ENCODE results near the gene DNAJB13.

DNAJB13 gene

DNA sequence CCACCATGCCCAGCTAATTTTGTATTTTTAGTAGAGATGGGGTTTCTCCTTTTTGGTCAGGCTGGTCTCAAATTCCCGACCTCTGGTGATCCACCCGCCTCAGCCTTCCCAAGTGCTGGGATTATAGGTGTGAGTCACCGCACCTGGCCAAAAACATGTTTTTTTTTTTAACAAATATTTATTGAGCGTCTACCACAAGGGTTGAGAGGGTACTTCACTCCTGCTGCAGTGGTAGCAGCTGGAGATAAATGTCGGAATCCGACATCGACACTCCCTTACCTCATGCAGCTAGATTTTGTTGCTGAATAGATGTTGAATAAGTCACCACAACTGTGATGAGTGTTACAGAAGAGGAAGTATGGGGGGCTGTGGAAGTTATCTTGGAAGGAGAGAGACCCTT is 971 bp downstream of the DNAJB13 start:
- no peak for DNase-seq (ENCODE audit: low read depth)

DNA sequence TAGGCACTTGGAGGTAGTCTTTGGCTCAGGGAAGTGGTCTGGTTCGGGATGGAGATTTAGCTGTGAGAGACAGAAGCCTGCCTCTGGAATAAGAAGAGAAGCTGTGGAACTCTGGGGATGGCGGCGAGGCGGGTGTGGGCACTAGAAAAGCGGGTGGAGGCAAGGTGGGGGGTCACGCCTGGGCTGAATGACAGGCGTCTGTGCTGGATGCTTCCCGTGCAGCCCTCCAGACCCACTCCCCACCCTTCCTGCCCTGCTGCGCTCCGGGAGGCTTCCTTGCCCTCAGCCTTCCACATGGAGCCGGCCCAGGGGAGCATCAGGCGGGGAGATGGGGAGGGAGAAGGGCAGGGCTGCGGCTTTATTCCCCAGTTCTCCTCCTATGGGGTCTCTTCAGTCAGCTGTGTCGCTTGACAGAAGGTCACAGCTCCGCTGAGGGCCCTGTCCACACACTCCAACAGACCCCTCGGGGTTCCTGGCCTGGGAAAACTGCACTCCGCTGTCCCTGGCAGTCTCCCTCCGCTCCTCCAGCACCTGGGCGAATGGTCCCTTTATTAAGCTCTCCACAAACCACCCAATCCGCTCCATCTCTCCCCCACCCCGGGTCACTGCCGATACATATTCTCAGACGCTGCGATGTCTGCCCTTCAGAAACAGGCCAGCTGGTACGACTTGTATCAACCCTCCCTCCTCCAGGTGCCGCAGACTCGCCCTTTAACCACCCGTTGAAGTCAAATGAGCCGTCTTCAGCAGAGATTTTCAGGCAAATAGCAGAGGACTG is 6.2 kb downstream of the DNAJB13 start:
- DNase-seq (ENCODE audit: low read depth): no peak

DNA sequence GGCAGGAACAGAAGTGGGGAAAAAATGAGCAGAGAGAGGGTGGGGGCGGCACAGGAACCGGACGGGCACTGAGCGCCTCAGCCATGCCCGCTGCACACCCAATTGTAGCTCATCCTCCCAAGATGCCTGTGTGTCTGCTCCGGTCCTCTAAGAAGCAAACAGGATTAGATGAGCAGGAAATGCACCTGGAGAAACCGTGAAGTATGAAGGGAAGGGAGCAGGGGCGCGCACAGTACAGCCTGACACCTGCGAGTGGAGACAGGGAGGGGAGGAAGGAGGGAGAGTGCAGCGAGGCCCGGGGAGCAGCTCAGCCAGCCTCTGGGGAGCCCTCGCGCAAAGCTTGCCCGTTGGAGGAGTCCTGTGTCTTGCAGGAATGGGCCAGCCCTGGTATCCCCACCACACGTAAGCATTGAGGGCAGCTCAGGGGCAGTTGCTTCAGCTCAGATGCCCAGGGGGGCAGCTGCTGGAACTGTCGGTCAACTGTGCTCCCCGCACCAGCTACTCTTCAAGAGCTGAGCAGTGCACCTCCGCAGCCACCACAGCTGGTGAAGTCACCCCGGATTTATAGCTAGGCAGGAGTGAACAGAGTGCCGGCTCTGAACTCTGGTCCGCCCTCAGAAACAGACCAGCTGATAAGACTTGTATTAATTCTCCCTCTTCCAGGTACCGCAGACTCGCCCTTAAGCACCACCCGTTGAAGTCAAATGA is 7.0 kb downstream of the DNAJB13 start:
- no peak for DNase-seq (ENCODE audit: low read depth)

DNA sequence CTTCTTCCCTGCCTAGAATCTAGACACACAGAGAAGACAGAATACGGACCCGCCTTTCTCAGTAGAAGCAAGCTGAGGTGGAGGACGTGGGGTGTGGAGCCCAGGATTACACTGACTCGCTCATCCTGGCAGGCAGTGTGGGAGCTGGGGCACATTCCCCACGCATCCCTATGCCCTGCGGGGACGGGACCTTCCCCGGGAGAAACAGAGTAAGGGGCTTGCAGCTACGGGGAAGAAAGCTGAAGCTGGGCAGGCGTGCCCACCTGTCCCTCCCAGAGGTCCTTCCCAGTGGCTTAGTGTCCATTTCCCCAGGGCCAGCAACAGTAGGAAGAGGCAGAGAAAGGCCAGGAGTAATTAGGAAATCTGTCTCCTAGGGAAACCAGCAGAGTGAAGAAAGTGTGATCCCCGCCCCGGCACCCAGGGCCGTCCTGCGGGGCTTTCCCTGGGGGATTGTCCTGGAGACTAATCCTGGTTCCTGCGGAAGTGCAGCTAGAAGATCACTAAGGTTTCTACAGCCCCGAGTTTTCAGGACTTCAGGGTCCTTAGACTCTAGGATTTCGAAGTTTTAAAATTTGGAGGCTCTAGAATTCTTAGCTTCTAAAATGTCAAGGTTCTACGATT is 7.8 kb downstream of the DNAJB13 start:
- DNase-seq (ENCODE audit: low read depth): no peak

DNA sequence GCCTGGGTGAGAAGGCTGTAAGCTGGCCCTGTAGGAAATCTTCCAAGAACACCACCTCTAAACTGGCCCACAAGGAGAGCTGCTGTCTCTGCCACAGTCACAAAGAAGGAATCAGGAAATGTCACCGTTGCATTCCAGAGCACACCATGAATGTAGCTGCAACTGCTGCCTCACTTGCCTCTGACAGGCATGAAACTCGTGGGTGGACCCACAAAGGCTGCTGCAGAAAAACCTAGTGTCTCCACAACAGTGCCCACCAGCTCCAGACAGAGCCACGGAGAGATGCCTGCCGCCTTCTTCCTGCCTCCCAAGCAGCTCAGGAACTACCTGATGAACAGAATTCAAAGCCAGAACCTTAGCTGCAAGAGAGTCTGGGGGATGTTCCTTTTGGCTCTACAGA is 10.5 kb downstream of the DNAJB13 start:
- DNase-seq (ENCODE audit: low read depth): peak; percentile 30

DNA sequence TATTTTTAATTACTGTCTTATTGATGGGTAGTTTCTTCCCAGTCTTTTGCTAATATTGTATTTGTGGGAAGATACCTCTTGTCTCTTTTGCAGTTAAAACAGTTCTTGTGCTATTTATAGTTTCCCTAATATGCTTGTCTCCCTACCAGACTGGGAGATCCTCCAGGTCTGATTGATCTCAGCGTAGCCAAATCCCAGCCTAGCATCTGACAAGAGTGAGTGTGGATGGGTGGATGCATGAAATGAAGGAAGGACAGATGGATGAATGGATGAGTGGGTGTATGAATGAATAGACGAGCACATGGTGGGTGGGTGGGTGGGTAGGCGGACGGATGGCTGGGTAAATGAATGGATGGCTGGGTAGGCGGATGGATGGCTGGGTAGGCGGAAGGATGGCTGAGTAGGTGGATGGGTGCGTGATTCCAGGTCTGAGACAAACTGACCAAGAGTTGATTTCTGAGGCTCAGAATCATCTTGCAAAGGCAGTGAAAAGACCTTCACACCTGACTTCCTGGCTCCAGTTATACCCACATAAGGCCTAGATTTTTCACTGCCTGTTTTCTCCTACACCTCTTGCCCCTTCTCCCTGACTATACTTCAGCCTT is 11.4 kb downstream of the DNAJB13 start:
- DNase-seq (ENCODE audit: low read depth): no peak

DNA sequence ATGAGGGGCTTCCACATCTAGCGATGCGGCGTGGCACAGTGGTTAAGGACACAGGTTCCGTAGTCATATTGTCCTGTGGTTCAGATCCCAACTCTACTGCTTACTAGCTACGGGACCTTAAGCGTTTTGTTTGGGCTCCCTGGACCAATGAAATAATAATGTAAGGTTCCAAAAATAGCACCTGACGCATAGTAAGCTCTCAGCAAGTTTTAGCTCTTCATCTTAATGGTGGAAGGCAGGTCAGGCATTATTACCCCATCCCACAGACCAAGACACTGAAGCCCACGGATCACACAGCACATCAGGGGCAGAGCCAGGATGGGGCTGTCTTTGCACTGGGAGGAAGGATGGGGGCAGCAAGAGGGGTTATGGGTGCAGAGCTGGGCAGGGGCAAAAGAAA is 13.0 kb downstream of the DNAJB13 start:
- no peak for DNase-seq (ENCODE audit: low read depth)

DNA sequence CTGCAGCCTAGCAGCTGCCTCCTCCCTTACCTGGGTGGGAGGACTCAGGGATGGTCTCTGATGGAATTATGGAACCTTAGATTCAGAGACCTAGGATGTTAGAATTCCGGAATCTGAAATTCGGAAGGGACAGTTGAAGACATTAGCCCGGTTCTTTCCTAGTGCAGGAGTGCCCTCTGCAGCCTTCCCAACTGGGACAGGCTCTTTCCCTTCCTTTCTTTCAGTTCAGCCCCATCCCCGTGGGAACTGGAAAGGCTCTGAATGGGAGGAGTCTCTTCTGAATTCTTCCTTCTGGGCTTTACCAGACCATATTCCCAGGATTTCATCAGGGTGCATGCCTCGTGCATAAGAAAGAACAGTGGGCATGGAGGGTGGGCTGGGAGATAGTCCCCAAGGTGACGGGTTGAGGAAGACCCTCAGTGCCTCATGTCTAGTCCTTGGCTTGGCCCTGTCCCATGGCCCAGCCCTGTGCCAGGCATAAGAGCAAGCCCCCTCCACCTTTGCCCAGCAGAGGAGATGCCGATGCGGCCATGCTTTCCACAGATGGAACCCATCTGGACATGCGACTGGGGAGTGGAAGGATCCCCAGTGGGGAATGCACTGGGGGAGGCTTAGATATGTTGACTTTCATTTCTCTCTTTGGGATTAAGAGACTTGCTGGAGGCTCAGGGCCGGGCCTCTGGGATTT is 14.4 kb downstream of the DNAJB13 start:
- DNase-seq (ENCODE audit: low read depth): peak; percentile 23

DNA sequence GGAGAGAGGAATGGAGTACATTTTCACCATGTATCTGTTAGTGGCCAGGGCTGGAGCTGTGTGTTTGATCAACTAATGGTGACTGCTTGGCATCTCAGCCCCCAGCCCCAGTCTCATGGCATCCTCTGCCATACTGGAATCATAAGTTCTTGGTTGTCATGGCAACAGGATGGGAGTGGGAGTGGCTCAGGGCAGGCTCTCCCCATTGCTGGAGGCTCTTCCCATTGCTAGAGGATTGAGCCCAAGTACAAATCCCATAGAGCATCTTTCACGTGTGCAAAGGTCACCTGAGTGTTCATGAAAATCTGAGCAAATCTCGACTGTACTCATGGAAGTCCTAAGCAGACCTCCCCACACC is 14.9 kb downstream of the DNAJB13 start:
- DNase-seq (ENCODE audit: low read depth): peak; percentile 16

DNA sequence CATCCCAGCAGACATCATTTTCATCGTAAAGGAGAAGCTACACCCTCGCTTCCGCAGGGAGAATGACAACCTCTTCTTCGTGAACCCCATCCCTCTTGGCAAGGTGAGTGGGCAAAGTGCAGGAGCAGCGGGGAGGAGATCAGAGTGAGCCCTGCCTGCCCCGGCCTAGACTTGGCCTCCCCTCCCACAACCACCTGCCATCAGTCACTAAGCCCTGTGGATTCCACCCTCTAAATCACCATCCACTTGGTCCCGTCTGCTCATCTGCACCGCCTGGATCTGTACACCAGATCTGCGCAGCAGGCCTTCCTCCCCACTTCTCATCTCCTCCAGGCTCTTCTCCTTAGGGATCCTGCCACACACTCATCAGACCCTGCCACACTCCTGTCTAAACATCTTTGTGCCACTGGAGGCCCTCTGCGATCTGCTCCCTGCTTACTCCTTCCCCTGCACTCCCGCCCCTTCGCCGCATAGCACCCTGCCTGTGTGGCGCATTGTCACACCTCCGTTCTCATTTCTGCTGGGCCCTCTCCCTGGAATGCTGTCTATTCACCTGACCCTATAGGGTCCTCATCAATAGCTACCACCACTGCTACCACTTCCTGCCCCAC is 17.6 kb downstream of the DNAJB13 start:
- no peak for DNase-seq (ENCODE audit: low read depth)

DNA sequence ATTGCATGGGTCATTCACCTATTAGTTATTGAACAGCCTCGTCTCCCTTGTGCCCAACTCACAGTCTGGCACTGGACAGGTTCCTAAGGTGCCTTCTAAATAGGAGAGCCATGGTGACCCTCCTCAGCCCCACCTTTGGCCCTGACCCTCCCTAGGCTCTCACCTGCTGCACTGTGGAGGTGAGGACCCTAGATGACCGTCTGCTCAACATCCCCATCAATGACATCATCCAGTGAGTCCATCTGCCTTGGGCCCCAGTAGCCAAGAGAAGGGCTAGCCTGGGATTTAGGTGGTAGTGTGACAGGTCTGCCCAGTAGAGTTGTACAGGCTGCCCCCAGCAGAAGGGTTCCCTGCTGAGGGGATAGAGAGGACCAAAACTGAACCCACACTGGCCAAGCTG is 18.3 kb downstream of the DNAJB13 start:
- DNase-seq (ENCODE audit: low read depth): no peak

DNA sequence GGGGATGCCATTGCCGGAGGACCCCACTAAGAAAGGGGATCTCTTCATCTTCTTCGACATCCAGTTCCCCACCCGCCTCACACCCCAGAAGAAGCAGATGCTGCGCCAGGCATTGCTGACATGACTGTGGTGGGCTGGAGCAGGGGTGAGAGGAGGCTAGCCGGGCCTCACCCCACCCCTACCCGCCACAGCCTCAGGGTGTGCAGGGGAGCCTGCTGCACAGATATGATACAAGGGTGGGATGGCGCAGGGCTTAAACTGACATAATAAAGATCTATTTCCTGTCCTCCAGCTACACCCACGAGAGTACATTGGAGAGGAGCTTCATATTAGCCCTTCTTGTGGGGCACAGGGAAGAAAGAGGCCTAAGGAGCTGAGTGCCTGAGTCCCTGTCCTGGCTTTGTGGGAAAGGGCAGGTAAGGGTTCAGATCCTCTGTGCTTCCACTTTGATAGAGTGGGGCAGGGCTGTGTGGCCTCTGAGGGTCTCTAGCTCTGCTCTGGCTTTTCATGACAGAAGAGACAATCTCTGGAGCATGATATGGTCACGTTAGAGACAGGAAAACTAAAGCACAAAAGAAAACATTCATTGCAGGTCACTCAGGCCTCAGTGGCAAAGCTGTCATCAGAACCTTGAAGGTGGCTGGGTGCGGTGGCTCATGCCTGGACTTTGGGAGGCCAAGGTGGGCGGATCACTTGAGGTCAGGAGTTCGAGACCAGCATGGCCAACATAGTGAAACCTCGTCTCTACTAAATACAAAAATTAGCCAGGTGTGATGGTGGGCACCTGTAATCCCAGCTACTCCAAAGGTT is 19.4 kb downstream of the DNAJB13 start:
- DNase-seq (ENCODE audit: low read depth): no peak

DNA sequence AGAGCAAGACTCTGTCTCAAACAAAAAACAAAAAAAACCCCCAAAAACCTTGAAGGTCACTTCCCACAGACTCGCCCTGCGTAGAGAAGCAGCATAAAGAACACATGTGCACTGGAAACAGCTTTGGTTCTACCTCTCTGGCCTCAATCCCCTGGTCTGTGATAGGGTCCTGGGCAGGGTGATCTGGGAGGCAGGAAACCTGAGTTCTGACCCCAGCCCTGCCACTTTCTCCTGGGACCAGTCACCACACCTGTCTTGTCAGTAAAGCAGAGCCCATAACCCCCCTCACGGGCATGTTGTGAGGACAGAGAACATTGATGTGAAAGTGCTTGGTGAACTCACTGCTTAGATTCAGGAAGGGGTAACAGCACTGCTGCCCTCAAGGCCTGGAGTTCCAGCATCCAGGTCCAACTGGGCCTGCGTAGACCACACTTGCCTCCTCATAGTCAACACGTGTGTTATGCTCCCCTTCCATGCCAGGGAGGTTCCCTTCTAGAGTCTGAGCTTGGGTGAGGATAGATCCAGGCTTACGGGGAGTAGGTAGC is 20.4 kb downstream of the DNAJB13 start:
- DNase-seq (ENCODE audit: low read depth): no peak

DNA sequence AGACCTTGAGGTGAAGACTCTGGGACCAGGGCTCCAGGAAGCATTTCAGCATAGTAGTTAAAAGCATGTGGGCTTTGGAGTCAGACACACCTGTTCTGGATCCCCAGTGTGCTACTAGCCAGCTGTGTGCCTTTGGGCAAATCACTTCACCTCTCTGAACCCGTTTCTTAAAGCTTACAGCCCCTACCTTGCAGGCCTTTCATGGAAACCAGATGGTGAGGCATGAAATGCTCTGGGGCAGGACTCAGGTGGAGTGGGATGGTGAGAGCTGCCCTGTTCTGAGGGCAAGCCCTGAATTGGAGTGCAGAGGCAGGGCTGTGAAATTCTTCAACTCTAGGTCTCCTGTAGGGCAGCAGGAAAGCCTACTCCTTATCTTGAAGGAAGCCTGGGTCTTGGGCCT is 21.4 kb downstream of the DNAJB13 start:
- DNase-seq (ENCODE audit: low read depth): no peak

DNA sequence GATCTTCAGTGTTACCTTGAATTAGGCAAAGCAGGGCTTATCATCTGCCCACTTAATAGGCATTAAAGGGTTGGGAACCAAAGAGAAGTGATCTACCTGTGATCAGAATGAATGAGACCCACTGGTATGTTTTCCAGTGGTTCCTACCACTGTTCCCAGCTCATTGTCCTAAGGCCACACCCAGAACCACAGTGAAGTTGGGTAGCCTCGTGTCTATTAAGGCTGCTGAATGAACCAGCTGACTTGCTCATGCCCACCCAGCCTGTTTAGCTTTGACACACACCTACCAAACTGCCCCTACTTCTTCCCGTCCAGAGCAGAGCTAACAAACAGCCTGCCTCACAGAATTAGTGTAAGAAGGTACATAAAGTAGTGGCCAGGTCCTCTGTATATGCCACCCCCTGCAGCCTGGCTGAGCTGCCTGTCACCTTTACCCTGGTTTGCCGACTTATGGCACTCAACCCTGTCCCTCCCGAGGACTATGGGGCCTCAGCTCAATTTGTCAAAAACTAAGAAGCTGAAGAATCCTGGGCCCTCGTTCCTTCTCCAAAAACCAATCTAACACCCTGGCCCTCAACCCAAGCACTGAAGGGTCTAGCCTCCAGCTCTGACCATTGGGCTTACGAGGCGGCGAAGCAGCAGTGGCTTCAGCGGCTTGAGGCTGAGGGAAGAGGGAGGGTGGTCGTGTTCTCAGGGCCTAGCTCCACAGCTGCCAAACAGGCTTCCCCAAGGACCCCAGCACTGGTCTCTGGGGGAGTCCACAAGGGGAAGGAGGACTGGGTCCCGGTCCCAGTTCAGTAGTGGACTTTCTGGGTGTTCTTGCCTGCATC is 22.0 kb downstream of the DNAJB13 start:
- DNase-seq (ENCODE audit: low read depth): no peak

DNA sequence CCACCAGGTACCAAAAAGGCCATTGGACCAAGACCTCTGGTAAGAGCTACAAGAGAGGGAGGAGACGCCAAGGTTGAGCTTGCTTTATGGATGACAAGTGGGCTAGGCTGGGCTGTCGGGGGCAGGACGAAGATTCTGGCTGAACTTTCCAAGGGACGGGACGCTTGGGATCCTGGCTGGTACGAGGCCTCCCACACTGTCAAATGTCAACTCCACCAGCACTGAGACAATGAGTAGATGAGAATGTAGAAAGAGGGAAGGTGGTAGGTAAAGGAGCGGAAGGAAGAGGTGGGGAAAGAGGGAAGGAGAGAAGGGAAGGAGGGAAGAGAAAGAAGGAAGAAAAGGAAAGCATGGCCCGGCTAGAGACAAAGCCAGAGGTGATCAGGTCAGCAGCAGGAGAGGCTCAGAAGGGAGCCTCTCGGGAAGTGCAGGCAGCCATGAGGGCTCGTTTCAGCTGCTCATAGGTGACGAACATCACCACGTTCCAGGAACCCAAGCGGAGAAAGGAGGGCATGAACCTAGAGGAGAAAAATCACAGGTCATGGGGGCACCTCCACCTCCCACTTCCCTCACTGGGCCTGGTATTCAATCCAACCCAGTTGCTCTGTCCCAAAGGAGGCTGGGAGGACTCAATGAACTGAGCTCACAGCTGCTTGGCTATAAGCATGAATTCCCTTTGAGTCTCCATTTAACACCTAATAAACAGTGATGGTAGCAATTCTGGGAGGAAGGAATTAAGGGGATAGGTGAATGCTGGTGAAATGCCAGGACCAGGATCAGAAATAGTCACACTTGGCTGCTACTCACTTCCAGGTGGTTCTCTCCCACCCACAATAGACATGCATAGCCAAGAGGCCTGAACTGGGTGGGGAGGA is 24.0 kb downstream of the DNAJB13 start:
- no peak for DNase-seq (ENCODE audit: low read depth)

DNA sequence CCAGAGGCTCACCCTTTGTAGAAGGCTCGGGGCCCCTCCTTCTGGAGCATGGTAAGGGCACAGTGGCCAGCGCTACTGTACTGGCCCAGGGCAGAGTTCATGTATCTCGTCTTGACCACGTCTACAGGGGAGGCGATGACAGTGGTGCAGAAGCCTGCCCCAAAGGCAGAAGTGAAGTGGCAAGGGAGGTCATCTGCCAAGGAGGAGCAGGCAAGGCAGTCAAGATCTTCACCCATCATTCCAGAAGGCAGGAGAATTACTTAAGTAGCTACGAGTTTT is 24.6 kb downstream of the DNAJB13 start:
- DNase-seq (ENCODE audit: low read depth): no peak

DNA sequence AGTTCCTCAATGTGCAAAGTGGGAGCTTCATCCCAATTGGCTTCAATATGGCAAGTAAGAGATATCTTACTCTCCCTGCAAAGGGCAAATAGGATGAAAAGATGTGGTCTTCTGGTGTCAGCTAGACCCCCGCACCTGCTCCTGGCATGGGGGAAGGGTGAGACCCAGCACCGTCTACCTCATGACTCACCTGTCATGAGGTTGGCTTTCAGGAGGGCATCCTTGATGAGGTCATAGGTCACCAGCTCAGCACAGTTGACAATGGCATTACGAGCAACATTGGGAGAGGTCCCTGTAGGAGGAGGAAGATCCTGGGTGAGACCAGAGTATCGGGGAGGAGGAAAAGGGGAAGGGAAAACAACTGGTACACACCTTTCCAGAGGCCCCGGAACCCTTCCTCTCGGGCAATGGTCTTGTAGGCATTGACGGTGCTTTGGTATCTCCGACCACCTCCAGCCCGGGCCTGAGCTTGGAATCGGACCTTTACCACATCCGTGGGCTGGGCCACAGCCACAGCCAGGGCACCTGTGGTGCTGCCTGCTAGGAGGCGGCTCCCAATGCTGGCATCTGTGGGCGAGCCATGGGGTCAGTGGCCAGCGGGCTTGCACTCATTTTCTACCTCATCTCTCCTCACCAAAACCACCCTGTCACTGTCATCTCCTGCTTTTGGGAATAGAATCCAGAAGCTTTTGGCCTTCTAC is 25.8 kb downstream of the DNAJB13 start:
- DNase-seq (ENCODE audit: low read depth): no peak
